ENCODE results near the gene HNMT. TPM values are rescaled to one million over a fixed set of nuclear protein-coding genes. Genes with fewer than 3 reads are reported as not detected.

Gene HNMT
- total RNA-seq, 4 donors from 2014 or later, result 18.1 to 63.9 (median 31.5) TPM

DNA sequence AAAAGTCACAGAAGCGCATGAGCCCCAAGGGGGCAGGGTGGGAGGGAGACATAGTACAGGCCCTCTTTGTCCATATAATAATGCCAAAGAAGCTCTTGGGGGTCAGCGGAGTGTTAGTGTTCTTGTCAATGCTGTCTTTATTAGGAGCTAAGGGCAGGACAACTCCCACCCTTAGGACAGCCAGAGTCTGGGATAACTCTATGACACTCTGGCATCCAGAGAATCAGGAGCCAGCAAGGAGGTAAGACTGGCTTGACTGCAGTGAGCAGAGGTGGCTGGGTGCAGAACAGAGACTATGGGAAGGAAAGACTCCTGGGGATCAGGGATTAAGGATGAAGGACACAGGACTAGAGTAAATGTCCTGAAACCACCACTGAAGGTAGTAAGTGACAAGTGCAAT is 19.0 kb upstream of the HNMT start:
- Histone ChIP-seq H3K9me3 (no peaks in the 10 kb centered on the region), H3K4me3 (no peak overlapping the region), H3K4me1 (no peaks in the 10 kb centered on the region), H3K36me3 (no peaks in the 10 kb centered on the region), H3K27ac (no peak overlapping the region), H3K27me3 (no peaks in the 10 kb centered on the region)
- DNase-seq (ENCODE audit: low spot score in 2 of 2), result no peak
- TF ChIP-seq EP300 (IDR thresholded peaks at IDR 0.05), result no peak
- TF ChIP-seq POLR2A (IDR thresholded peaks at IDR 0.05), result no peak
- TF ChIP-seq, protein P1, sequence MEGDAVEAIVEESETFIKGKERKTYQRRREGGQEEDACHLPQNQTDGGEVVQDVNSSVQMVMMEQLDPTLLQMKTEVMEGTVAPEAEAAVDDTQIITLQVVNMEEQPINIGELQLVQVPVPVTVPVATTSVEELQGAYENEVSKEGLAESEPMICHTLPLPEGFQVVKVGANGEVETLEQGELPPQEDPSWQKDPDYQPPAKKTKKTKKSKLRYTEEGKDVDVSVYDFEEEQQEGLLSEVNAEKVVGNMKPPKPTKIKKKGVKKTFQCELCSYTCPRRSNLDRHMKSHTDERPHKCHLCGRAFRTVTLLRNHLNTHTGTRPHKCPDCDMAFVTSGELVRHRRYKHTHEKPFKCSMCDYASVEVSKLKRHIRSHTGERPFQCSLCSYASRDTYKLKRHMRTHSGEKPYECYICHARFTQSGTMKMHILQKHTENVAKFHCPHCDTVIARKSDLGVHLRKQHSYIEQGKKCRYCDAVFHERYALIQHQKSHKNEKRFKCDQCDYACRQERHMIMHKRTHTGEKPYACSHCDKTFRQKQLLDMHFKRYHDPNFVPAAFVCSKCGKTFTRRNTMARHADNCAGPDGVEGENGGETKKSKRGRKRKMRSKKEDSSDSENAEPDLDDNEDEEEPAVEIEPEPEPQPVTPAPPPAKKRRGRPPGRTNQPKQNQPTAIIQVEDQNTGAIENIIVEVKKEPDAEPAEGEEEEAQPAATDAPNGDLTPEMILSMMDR (IDR thresholded peaks at IDR 0.05), result no peak
- WGBS, 2 donors, result 51 to 81% methylated on average over 2 of the region's 2 CpGs

DNA sequence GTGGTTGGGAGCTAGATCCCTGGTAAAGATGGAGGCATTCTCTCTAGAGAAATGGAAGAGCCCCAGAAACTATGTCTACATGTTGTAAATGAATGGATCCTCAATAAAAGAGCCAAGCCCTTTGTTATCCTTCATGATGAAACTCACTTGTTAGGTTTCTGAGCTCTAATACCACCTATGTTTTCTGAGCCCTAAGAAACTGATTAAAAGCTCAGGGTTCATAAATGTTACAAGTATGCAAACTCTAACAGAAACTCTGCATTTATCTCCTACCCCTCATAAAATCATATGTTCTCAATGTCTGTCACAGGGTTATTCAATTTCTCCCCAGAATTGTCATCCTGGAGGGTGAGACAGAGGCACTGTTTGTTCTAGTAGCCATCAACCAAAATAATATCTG is 18.0 kb upstream of the HNMT start:
- Histone ChIP-seq H3K27ac (no peak overlapping the region), H3K27me3 (no peaks in the 10 kb centered on the region), H3K4me1 (no peaks in the 10 kb centered on the region), H3K4me3 (no peak overlapping the region), H3K9me3 (no peaks in the 10 kb centered on the region), H3K36me3 (no peaks in the 10 kb centered on the region)
- TF ChIP-seq POLR2A (IDR thresholded peaks at IDR 0.05) (no peak), EP300 (IDR thresholded peaks at IDR 0.05) (no peak)
- TF ChIP-seq, protein P1 (IDR thresholded peaks at IDR 0.05), result no peak
- no peak for DNase-seq (ENCODE audit: low spot score in 2 of 2)

DNA sequence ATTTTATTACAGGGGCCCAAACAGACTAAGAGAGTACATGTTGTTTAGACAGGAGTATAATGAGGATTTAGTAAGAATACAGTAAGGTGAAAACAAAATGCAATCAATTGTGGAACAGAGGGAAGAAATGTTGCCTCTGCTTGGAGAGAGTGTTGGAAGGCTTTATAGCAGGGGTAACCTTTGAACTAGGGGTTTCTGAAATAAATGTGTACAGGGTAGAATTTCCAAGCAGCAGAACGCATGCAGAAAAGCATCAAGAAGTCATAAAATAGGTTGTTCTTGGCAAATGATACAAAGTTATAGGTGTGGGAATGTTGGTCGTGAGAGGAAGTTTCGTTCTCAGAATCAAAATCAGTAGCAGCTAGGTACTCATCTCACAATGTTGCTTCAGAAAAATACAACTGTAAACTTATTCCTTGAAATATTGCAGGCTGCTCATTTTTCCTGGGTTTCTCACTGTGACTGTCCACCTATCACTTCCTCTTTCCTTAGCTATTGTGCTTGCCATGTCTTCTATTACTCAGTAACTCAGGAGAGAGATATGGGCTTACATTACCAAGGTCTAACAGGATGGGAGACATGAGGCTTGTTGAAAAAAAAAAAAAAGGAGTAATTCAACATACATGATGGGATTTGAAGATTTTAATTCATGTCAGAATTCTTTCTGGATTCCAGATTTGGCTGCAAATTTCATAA is 17.1 kb upstream of the HNMT start:
- TF ChIP-seq POLR2A (IDR thresholded peaks at IDR 0.05), result no peak
- TF ChIP-seq, protein P1 (IDR thresholded peaks at IDR 0.05), result no peak
- no peak for TF ChIP-seq EP300 (IDR thresholded peaks at IDR 0.05)
- no peak for DNase-seq (ENCODE audit: low spot score in 2 of 2)
- Histone ChIP-seq H3K4me1 (no peaks in the 10 kb centered on the region), H3K4me3 (no peak overlapping the region), H3K27me3 (no peaks in the 10 kb centered on the region), H3K9me3 (no peaks in the 10 kb centered on the region), H3K36me3 (no peaks in the 10 kb centered on the region), H3K27ac (no peak overlapping the region)
- WGBS, 2 donors, result 84 to 85% methylated on average over 3 of the region's 3 CpGs

DNA sequence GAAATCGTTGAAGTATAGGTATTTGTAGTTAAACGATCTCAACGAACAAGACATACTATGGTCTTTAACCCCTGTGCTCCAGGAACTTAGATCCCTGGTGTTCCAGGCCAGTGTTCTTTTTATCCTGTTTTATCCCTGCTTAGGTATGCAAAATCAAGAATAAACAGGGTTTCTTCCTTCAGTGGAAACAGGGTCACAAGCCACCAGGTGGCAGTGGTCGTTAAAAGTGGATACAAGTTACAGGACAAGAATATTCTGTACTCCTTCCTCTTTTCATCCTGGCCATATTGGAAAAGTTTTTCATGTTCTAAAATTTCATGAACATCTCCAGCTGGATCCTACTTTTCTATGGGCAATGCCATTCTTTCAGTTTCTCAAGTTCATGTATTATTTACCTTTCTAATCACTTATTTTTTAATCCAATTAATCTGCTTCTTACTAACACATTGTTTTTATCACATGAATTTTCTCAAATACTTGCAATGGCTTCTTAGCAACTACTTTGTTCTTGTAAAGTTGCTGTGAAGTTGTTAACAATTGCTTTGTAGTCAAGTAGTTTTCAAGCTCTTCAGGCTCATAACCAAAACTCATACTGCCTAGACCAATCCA is 16.4 kb upstream of the HNMT start:
- WGBS, 2 donors, result 30 to 38% methylated on average over 4 of the region's 4 CpGs
- no peak overlapping the region for H3K27ac ChIP-seq
- peak; percentile 45 to 85 for DNase-seq (ENCODE audit: low spot score in 2 of 2)
- no peak overlapping the region for H3K4me3 ChIP-seq
- no peaks in the 10 kb centered on the region for H3K27me3 ChIP-seq
- H3K4me1 ChIP-seq, result no peaks in the 10 kb centered on the region
- no peak for TF ChIP-seq POLR2A (IDR thresholded peaks at IDR 0.05)
- TF ChIP-seq, protein P1 (IDR thresholded peaks at IDR 0.05), result peak in 4 of 5 experiments; percentile 28 to 52 (median 38)
- no peaks in the 10 kb centered on the region for H3K36me3 ChIP-seq
- H3K9me3 ChIP-seq, result no peaks in the 10 kb centered on the region

DNA sequence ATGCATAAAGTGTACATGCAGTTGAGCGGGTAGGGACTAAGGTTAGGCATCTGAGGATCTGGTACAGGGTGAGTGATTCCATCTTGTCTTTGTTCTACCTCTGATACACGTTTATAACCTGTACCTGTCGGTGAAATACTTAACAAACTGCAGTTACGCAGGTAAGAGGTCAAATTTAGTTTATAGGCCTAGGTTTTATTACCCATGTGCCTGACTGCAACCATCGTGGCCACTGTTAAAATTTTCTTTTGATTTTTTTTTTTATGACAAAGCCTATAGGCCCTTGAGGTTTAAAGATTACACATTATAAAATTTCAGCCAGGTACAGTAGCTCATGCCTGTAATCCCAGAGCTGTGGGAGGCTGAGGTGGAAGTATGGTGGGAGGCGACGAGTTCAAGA is 15.4 kb upstream of the HNMT start:
- no peaks in the 10 kb centered on the region for H3K4me1 ChIP-seq
- H3K27ac ChIP-seq, result no peak overlapping the region
- no peaks in the 10 kb centered on the region for H3K27me3 ChIP-seq
- no peaks in the 10 kb centered on the region for H3K9me3 ChIP-seq
- H3K36me3 ChIP-seq, result no peaks in the 10 kb centered on the region
- TF ChIP-seq, protein P1 (IDR thresholded peaks at IDR 0.05), result no peak
- TF ChIP-seq EP300 (IDR thresholded peaks at IDR 0.05), result no peak
- no peak for TF ChIP-seq POLR2A (IDR thresholded peaks at IDR 0.05)
- H3K4me3 ChIP-seq, result no peak overlapping the region
- WGBS, 2 donors, result 74 to 81% methylated on average over 7 of the region's 7 CpGs
- no peak for DNase-seq (ENCODE audit: low spot score in 2 of 2)

Measured in tibial nerve (tissue), 4 donors.